Choroid plexus epithelial cell (primary cell): Measurements from ENCODE around the gene AKR1C2.
"Not testable (repeated sequence)": the region's sequence is repeated elsewhere in the genome, so short reads cannot be mapped to it uniquely, and the experiment has no call there.

Source experiments
- DNase-seq: peaks from one replicate; pipeline ENCODE4 v3.0.0-alpha.2; 2010; ENCODE audit warnings: low read depth
- H3K4me3 ChIP-seq: 2 replicates; pipeline ENCODE4 v1.5.1; 2011; ENCODE audit warnings: low read depth, mild to moderate bottlenecking, control low read depth, low read length, moderate library complexity
- CTCF ChIP-seq: conservative IDR thresholded peaks from 2 replicates; pipeline ENCODE4 v1.5.1; 2011; ENCODE audit warnings: low read depth, mild to moderate bottlenecking, control low read depth, inconsistent platforms, low read length, moderate library complexity

Gene AKR1C2

GRCh38 chr10:5035356-5035755, 31.7 kb upstream of the AKR1C2 start:
- H3K4me3 ChIP-seq: no peak overlapping the region
- DNase-seq: no peak
- no peak for TF ChIP-seq CTCF

- DNase-seq: peak; percentile 34
- no peak for TF ChIP-seq CTCF
- no peak overlapping the region for H3K4me3 ChIP-seq
Observed at GRCh38 chr10:5034588-5034987, 30.9 kb upstream of the AKR1C2 start.

GRCh38 chr10:5033061-5033778, 29.6 kb upstream of the AKR1C2 start:
- peak; percentile 90 for DNase-seq
- TF ChIP-seq CTCF: no peak
- no peak overlapping the region for H3K4me3 ChIP-seq

GRCh38 chr10:5032444-5032843, 28.8 kb upstream of the AKR1C2 start:
- DNase-seq, H3K4me3 ChIP-seq: not testable (repeated sequence)

GRCh38 chr10:5031588-5031987, 27.9 kb upstream of the AKR1C2 start:
- DNase-seq: peak; percentile 34
- not testable (repeated sequence) for H3K4me3 ChIP-seq

GRCh38 chr10:5030989-5031388, 27.3 kb upstream of the AKR1C2 start:
- no peak for TF ChIP-seq CTCF
- no peak overlapping the region for H3K4me3 ChIP-seq
- DNase-seq: no peak

- H3K4me3 ChIP-seq: not testable (repeated sequence)
- DNase-seq: peak; percentile 35
Observed at GRCh38 chr10:5025461-5025881, 21.8 kb upstream of the AKR1C2 start.

- TF ChIP-seq CTCF: no peak
- no peak overlapping the region for H3K4me3 ChIP-seq
- no peak for DNase-seq
Observed at GRCh38 chr10:5023177-5023805, 19.6 kb upstream of the AKR1C2 start.

GRCh38 chr10:5021624-5022290, 18.1 kb upstream of the AKR1C2 start:
- not testable (repeated sequence) for DNase-seq, H3K4me3 ChIP-seq

- not testable (repeated sequence) for H3K4me3 ChIP-seq, DNase-seq
Observed at GRCh38 chr10:5019770-5020612, 16.3 kb upstream of the AKR1C2 start.
